ENCODE data around the gene LRMDA.

Gene LRMDA

GRCh38 chr10:75982611-75983369 is 551.4 kb downstream of the LRMDA start:
- no peaks in the 10 kb centered on the region for H3K36me3 ChIP-seq (ENCODE audit: control insufficient read depth, low read depth, low read length)

GRCh38 chr10:75984067-75984466 is 552.6 kb downstream of the LRMDA start:
- no peak overlapping the region for H3K9ac ChIP-seq (ENCODE audit: low read length)
- H3K36me3 ChIP-seq (ENCODE audit: control insufficient read depth, low read depth, low read length): no peaks in the 10 kb centered on the region
- H3K4me3 ChIP-seq (ENCODE audit: low read length): no peak overlapping the region
- H3K4me1 ChIP-seq (ENCODE audit: control insufficient read depth, low read depth, low read length): no peaks in the 10 kb centered on the region
- no peaks in the 10 kb centered on the region for H3K27me3 ChIP-seq (ENCODE audit: control insufficient read depth, insufficient read depth, low read length)
- no peaks in the 10 kb centered on the region for H3K9me3 ChIP-seq (ENCODE audit: control insufficient read depth, low read depth, low read length)
- H3K27ac ChIP-seq (ENCODE audit: low read length): no peak overlapping the region

More at GRCh38 chr10:75982611-75983369, 551.4 kb downstream of the LRMDA start:
- no peaks in the 10 kb centered on the region for H3K9me3 ChIP-seq (ENCODE audit: control insufficient read depth, low read depth, low read length)
- no peaks in the 10 kb centered on the region for H3K27me3 ChIP-seq (ENCODE audit: control insufficient read depth, insufficient read depth, low read length)
- no peak overlapping the region for H3K4me3 ChIP-seq (ENCODE audit: low read length)
- no peak overlapping the region for H3K27ac ChIP-seq (ENCODE audit: low read length)
- H3K4me1 ChIP-seq (ENCODE audit: control insufficient read depth, low read depth, low read length): peaks cover 2% of the 10 kb centered on the region
- no peak overlapping the region for H3K9ac ChIP-seq (ENCODE audit: low read length)

- H3K4me1 ChIP-seq (ENCODE audit: control insufficient read depth, low read depth, low read length): no peaks in the 10 kb centered on the region
- H3K4me3 ChIP-seq (ENCODE audit: low read length): no peak overlapping the region
- no peak overlapping the region for H3K9ac ChIP-seq (ENCODE audit: low read length)
- H3K9me3 ChIP-seq (ENCODE audit: control insufficient read depth, low read depth, low read length): no peaks in the 10 kb centered on the region
- no peak overlapping the region for H3K27ac ChIP-seq (ENCODE audit: low read length)
- no peaks in the 10 kb centered on the region for H3K27me3 ChIP-seq (ENCODE audit: control insufficient read depth, insufficient read depth, low read length)
- no peaks in the 10 kb centered on the region for H3K36me3 ChIP-seq (ENCODE audit: control insufficient read depth, low read depth, low read length)
These were observed 556.2 kb downstream of the LRMDA start for GRCh38 chr10:75987616-75988015.

GRCh38 chr10:75994357-75995040 is 563.1 kb downstream of the LRMDA start:
- no peak overlapping the region for H3K9ac ChIP-seq (ENCODE audit: low read length)
- H3K27me3 ChIP-seq (ENCODE audit: control insufficient read depth, insufficient read depth, low read length): no peaks in the 10 kb centered on the region
- H3K27ac ChIP-seq (ENCODE audit: low read length): no peak overlapping the region
- no peaks in the 10 kb centered on the region for H3K9me3 ChIP-seq (ENCODE audit: control insufficient read depth, low read depth, low read length)
- H3K4me1 ChIP-seq (ENCODE audit: control insufficient read depth, low read depth, low read length): no peaks in the 10 kb centered on the region
- no peaks in the 10 kb centered on the region for H3K36me3 ChIP-seq (ENCODE audit: control insufficient read depth, low read depth, low read length)
- H3K4me3 ChIP-seq (ENCODE audit: low read length): no peak overlapping the region

GRCh38 chr10:75995041-75995430 is 563.6 kb downstream of the LRMDA start:
- H3K4me1 ChIP-seq (ENCODE audit: control insufficient read depth, low read depth, low read length): no peaks in the 10 kb centered on the region
- no peaks in the 10 kb centered on the region for H3K36me3 ChIP-seq (ENCODE audit: control insufficient read depth, low read depth, low read length)
- no peak overlapping the region for H3K27ac ChIP-seq (ENCODE audit: low read length)
- H3K27me3 ChIP-seq (ENCODE audit: control insufficient read depth, insufficient read depth, low read length): no peaks in the 10 kb centered on the region
- no peak overlapping the region for H3K4me3 ChIP-seq (ENCODE audit: low read length)
- no peaks in the 10 kb centered on the region for H3K9me3 ChIP-seq (ENCODE audit: control insufficient read depth, low read depth, low read length)
- no peak overlapping the region for H3K9ac ChIP-seq (ENCODE audit: low read length)

- Histone ChIP-seq H3K4me1 (ENCODE audit: control insufficient read depth, low read depth, low read length) (no peaks in the 10 kb centered on the region), H3K9ac (ENCODE audit: low read length) (no peak overlapping the region), H3K27ac (ENCODE audit: low read length) (no peak overlapping the region), H3K36me3 (ENCODE audit: control insufficient read depth, low read depth, low read length) (no peaks in the 10 kb centered on the region), H3K9me3 (ENCODE audit: control insufficient read depth, low read depth, low read length) (no peaks in the 10 kb centered on the region), H3K4me3 (ENCODE audit: low read length) (no peak overlapping the region), H3K27me3 (ENCODE audit: control insufficient read depth, insufficient read depth, low read length) (no peaks in the 10 kb centered on the region)
These were observed 564.3 kb downstream of the LRMDA start for GRCh38 chr10:75995720-75996119.

GRCh38 chr10:75999001-75999400 is 567.6 kb downstream of the LRMDA start:
- Histone ChIP-seq H3K36me3 (ENCODE audit: control insufficient read depth, low read depth, low read length) (no peaks in the 10 kb centered on the region), H3K9ac (ENCODE audit: low read length) (no peak overlapping the region), H3K27ac (ENCODE audit: low read length) (no peak overlapping the region), H3K9me3 (ENCODE audit: control insufficient read depth, low read depth, low read length) (no peaks in the 10 kb centered on the region), H3K4me3 (ENCODE audit: low read length) (no peak overlapping the region), H3K4me1 (ENCODE audit: control insufficient read depth, low read depth, low read length) (peaks cover 15% of the 10 kb centered on the region), H3K27me3 (ENCODE audit: control insufficient read depth, insufficient read depth, low read length) (no peaks in the 10 kb centered on the region)

GRCh38 chr10:75999515-76000209 is 568.2 kb downstream of the LRMDA start:
- Histone ChIP-seq H3K36me3 (ENCODE audit: control insufficient read depth, low read depth, low read length) (no peaks in the 10 kb centered on the region), H3K4me1 (ENCODE audit: control insufficient read depth, low read depth, low read length) (peaks cover 15% of the 10 kb centered on the region), H3K9ac (ENCODE audit: low read length) (no peak overlapping the region), H3K27me3 (ENCODE audit: control insufficient read depth, insufficient read depth, low read length) (no peaks in the 10 kb centered on the region), H3K4me3 (ENCODE audit: low read length) (no peak overlapping the region), H3K27ac (ENCODE audit: low read length) (no peak overlapping the region), H3K9me3 (ENCODE audit: control insufficient read depth, low read depth, low read length) (no peaks in the 10 kb centered on the region)

GRCh38 chr10:76000550-76000949 is 569.1 kb downstream of the LRMDA start:
- no peaks in the 10 kb centered on the region for H3K36me3 ChIP-seq (ENCODE audit: control insufficient read depth, low read depth, low read length)
- H3K27ac ChIP-seq (ENCODE audit: low read length): no peak overlapping the region
- H3K4me3 ChIP-seq (ENCODE audit: low read length): no peak overlapping the region
- H3K27me3 ChIP-seq (ENCODE audit: control insufficient read depth, insufficient read depth, low read length): no peaks in the 10 kb centered on the region
- H3K9ac ChIP-seq (ENCODE audit: low read length): no peak overlapping the region
- H3K9me3 ChIP-seq (ENCODE audit: control insufficient read depth, low read depth, low read length): no peaks in the 10 kb centered on the region
- peaks cover 15% of the 10 kb centered on the region for H3K4me1 ChIP-seq (ENCODE audit: control insufficient read depth, low read depth, low read length)

GRCh38 chr10:76001019-76001418 is 569.6 kb downstream of the LRMDA start:
- peaks cover 15% of the 10 kb centered on the region for H3K4me1 ChIP-seq (ENCODE audit: control insufficient read depth, low read depth, low read length)
- H3K27ac ChIP-seq (ENCODE audit: low read length): no peak overlapping the region
- H3K27me3 ChIP-seq (ENCODE audit: control insufficient read depth, insufficient read depth, low read length): no peaks in the 10 kb centered on the region
- H3K4me3 ChIP-seq (ENCODE audit: low read length): no peak overlapping the region
- H3K9ac ChIP-seq (ENCODE audit: low read length): no peak overlapping the region
- H3K36me3 ChIP-seq (ENCODE audit: control insufficient read depth, low read depth, low read length): no peaks in the 10 kb centered on the region
- no peaks in the 10 kb centered on the region for H3K9me3 ChIP-seq (ENCODE audit: control insufficient read depth, low read depth, low read length)

GRCh38 chr10:76001461-76001860 is 570.0 kb downstream of the LRMDA start:
- Histone ChIP-seq H3K27me3 (ENCODE audit: control insufficient read depth, insufficient read depth, low read length) (no peaks in the 10 kb centered on the region), H3K9me3 (ENCODE audit: control insufficient read depth, low read depth, low read length) (no peaks in the 10 kb centered on the region), H3K4me3 (ENCODE audit: low read length) (no peak overlapping the region), H3K27ac (ENCODE audit: low read length) (no peak overlapping the region), H3K4me1 (ENCODE audit: control insufficient read depth, low read depth, low read length) (peaks cover 15% of the 10 kb centered on the region), H3K9ac (ENCODE audit: low read length) (no peak overlapping the region), H3K36me3 (ENCODE audit: control insufficient read depth, low read depth, low read length) (no peaks in the 10 kb centered on the region)
